Measurements from ENCODE around the gene ELF2.
"Not testable (repeated sequence)": the region's sequence is repeated elsewhere in the genome, so short reads cannot be mapped to it uniquely, and the experiment has no call there.

The ELF2 gene

GRCh38 chr4:139142087-139142486 lies 34.9 kb downstream of the ELF2 start:
- DNase-seq: no peak

GRCh38 chr4:139137763-139138162 lies 39.3 kb downstream of the ELF2 start:
- no peak for DNase-seq

- no peak for DNase-seq
Observed at GRCh38 chr4:139134403-139134802, 42.6 kb downstream of the ELF2 start.

GRCh38 chr4:139131209-139131870 lies 45.7 kb downstream of the ELF2 start:
- no peak for DNase-seq

- DNase-seq: no peak
Observed at GRCh38 chr4:139129206-139129605, 47.8 kb downstream of the ELF2 start.

GRCh38 chr4:139126898-139127297 lies 50.1 kb downstream of the ELF2 start:
- no peak for DNase-seq

GRCh38 chr4:139123910-139124309 lies 53.1 kb downstream of the ELF2 start:
- DNase-seq: no peak

- DNase-seq: no peak
Observed at GRCh38 chr4:139118365-139118764, 58.7 kb downstream of the ELF2 start.

GRCh38 chr4:139115226-139115625 lies 61.8 kb downstream of the ELF2 start:
- DNase-seq: no peak

GRCh38 chr4:139114795-139115194 lies 62.2 kb downstream of the ELF2 start:
- not testable (repeated sequence) for DNase-seq

- no peak for DNase-seq
Observed at GRCh38 chr4:139112650-139113049, 64.4 kb downstream of the ELF2 start.

- no peak for DNase-seq
Observed at GRCh38 chr4:139108567-139109128, 68.4 kb downstream of the ELF2 start.

- DNase-seq: peak; percentile 19
Observed at GRCh38 chr4:139099366-139099982, 77.5 kb downstream of the ELF2 start.

- no peak for DNase-seq
Observed at GRCh38 chr4:139092271-139092670, 84.7 kb downstream of the ELF2 start.

- no peak for DNase-seq
Observed at GRCh38 chr4:139085141-139085540, 91.9 kb downstream of the ELF2 start.

- DNase-seq: no peak
Observed at GRCh38 chr4:139084804-139085093, 92.3 kb downstream of the ELF2 start.

- DNase-seq: no peak
Observed at GRCh38 chr4:139083956-139084803, 92.8 kb downstream of the ELF2 start.

- DNase-seq: no peak
Observed at GRCh38 chr4:139083607-139083955, 93.4 kb downstream of the ELF2 start.

GRCh38 chr4:139082750-139083606 lies 94.0 kb downstream of the ELF2 start:
- DNase-seq: peak; percentile 85

GRCh38 chr4:139078926-139079325 lies 98.1 kb downstream of the ELF2 start:
- DNase-seq: no peak

GRCh38 chr4:139077567-139078355 lies 99.3 kb downstream of the ELF2 start:
- no peak for DNase-seq
